HepG2 (cell line): Measurements from ENCODE around the gene RECQL5. TPM values are rescaled to one million over a fixed set of nuclear protein-coding genes. Genes with fewer than 3 reads are reported as not detected.

ENCODE experiments used
- AGO1 ChIP-seq: fragments of 200-400 bp; formaldehyde crosslinking; IDR thresholded peaks from 2 replicates; pipeline ENCODE4 v1.6.1; 2017; ENCODE audit warnings: mild to moderate bottlenecking, low read depth, low read length, moderate library complexity; ENCODE audit not compliant: poor library complexity, severe bottlenecking
- BRD4 ChIP-seq: sonication (generic); formaldehyde crosslinking; IDR thresholded peaks from 2 replicates; pipeline ENCODE4 v1.4.0; 2020; ENCODE audit warnings: missing genetic modification reagents
- CEBPZ ChIP-seq: IDR thresholded peaks from 2 replicates; pipeline ENCODE4 v1.6.1; 2012; ENCODE audit warnings: low read length, improper control_type of control experiment
- MIXL1 ChIP-seq: IDR thresholded peaks from 2 replicates; pipeline ENCODE4 v1.6.1; 2016
- SAP130 ChIP-seq: IDR thresholded peaks from 2 replicates; pipeline ENCODE4 v1.6.1; 2016; ENCODE audit warnings: low read depth
- polyA plus RNA-seq, 8 experiments: library from polyadenylated mRNA; depleted of rRNA in 3 of 8; stranded (reverse) in 7 of 8; unstranded in 1 of 8; fragments of >200 nt; fragmentation: Illumina TruSeq in 4 of 8; extraction: Trizol in 4 of 8; gene quantifications; 2 replicates each; pipeline versions ENCODE4 v1.2.1 to v1.2.3, GENCODE V29; 2011 to 2016; ENCODE audit warnings: low read depth in 4 of 8, missing spikeins in 1 of 8, mixed read lengths in 1 of 8; ENCODE audit not compliant: insufficient read depth in 1 of 8
- total RNA-seq, 5 experiments: library from RNA; depleted of rRNA; stranded (reverse); fragments of >200 nt; fragmentation: Illumina TruSeq; extraction: Trizol; gene quantifications; 2 replicates each; pipeline ENCODE4 v1.2.3, GENCODE V29; 2016; ENCODE audit warnings: low read depth in 1 of 5
- TF ChIP-seq, protein P1 (sequence below): sonication (generic); formaldehyde crosslinking; conservative IDR thresholded peaks from 2 replicates; pipeline ENCODE4 v1.4.0; 2020; ENCODE audit warnings: mild to moderate bottlenecking, missing genetic modification reagents, moderate library complexity
- TF ChIP-seq, protein P2 (sequence below): fragments of 450-650 bp; IDR thresholded peaks from 2 replicates; pipeline ENCODE4 v1.6.1; 2016

RECQL5 gene
- total and polyA plus RNA-seq, 2 of the 13 experiments (the other 11 are each of a cell fraction or from before 2014, with no cell fraction given), result 27.7 to 32.0 TPM

DNA sequence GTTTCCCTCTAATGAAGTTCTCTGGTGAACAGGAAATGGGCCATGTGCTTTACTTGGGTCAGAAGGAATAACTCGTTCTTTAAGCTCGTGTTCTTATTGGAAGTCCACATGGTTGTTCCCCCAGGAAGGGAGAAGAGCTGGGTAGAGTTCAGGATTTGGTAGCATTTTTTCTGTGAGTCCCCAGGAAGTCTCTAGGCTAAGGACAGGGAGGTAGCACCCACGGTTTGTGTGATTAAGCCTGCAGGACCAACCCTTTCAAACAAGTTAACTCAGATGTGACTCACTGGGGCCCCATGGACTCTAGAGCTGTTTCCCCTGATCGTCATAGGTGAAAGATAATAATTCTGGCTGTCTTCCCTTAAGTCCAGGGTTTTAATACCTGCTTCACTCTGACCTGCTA is 16.6 kb upstream of the RECQL5 start (continued):
- TF ChIP-seq CEBPZ (no peak), MIXL1 (CRISPR knock-in tag) (no peak), BRD4 (no peak), AGO1 (no peak), SAP130 (CRISPR knock-in tag) (peak; percentile 37; the same call in 1 of the 2 replicates)
- TF ChIP-seq, protein P1, sequence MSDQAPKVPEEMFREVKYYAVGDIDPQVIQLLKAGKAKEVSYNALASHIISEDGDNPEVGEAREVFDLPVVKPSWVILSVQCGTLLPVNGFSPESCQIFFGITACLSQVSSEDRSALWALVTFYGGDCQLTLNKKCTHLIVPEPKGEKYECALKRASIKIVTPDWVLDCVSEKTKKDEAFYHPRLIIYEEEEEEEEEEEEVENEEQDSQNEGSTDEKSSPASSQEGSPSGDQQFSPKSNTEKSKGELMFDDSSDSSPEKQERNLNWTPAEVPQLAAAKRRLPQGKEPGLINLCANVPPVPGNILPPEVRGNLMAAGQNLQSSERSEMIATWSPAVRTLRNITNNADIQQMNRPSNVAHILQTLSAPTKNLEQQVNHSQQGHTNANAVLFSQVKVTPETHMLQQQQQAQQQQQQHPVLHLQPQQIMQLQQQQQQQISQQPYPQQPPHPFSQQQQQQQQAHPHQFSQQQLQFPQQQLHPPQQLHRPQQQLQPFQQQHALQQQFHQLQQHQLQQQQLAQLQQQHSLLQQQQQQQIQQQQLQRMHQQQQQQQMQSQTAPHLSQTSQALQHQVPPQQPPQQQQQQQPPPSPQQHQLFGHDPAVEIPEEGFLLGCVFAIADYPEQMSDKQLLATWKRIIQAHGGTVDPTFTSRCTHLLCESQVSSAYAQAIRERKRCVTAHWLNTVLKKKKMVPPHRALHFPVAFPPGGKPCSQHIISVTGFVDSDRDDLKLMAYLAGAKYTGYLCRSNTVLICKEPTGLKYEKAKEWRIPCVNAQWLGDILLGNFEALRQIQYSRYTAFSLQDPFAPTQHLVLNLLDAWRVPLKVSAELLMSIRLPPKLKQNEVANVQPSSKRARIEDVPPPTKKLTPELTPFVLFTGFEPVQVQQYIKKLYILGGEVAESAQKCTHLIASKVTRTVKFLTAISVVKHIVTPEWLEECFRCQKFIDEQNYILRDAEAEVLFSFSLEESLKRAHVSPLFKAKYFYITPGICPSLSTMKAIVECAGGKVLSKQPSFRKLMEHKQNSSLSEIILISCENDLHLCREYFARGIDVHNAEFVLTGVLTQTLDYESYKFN (CRISPR knock-in tag), result 0 out of 2 replicates have a peak, but pooled peaks have one; percentile 25
- TF ChIP-seq, protein P2, sequence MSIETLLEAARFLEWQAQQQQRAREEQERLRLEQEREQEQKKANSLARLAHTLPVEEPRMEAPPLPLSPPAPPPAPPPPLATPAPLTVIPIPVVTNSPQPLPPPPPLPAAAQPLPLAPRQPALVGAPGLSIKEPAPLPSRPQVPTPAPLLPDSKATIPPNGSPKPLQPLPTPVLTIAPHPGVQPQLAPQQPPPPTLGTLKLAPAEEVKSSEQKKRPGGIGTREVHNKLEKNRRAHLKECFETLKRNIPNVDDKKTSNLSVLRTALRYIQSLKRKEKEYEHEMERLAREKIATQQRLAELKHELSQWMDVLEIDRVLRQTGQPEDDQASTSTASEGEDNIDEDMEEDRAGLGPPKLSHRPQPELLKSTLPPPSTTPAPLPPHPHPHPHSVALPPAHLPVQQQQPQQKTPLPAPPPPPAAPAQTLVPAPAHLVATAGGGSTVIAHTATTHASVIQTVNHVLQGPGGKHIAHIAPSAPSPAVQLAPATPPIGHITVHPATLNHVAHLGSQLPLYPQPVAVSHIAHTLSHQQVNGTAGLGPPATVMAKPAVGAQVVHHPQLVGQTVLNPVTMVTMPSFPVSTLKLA, result peak; percentile 62; the same call in 1 of the 2 replicates
